ENCODE measurements around the gene MED9.

The MED9 gene

GRCh38 chr17:17469358-17469757 is 7.4 kb upstream of the MED9 start:
- H3K36me3 ChIP-seq (ENCODE audit: control insufficient read depth in 1 of 2, insufficient read depth in 2 of 2, low read length in 2 of 2), result no peaks in the 10 kb centered on the region
- H2AK5ac ChIP-seq (ENCODE audit: low read length), result no peak overlapping the region
- no peak overlapping the region for H3K14ac ChIP-seq (ENCODE audit: low read length)
- no peak overlapping the region for H3K27ac ChIP-seq (ENCODE audit: low read depth, low read length)
- H2BK120ac ChIP-seq (ENCODE audit: insufficient read depth, low read length, poor library complexity), result no peak overlapping the region
- DNase-seq, result no peak
- no peak overlapping the region for H3K9ac ChIP-seq (ENCODE audit: low read length)
- H3K4ac ChIP-seq (ENCODE audit: low read depth, low read length), result no peak overlapping the region
- no peaks in the 10 kb centered on the region for H3K4me1 ChIP-seq (ENCODE audit: control insufficient read depth in 1 of 2, insufficient read depth in 2 of 2, low read length in 2 of 2)
- no peak overlapping the region for H4K12ac ChIP-seq (ENCODE audit: low read depth, low read length)
- H3K18ac ChIP-seq (ENCODE audit: low read length), result no peak overlapping the region
- WGBS (ENCODE audit: extremely low coverage, insufficient coverage, insufficient read length), result no CpG with 5 or more reads among the region's 4 CpGs
- H3K9me3 ChIP-seq (ENCODE audit: insufficient read depth, low read depth, low read length), result peaks cover 2% of the 10 kb centered on the region
- H2BK5ac ChIP-seq (ENCODE audit: low read depth, low read length, poor library complexity), result no peak overlapping the region
- H3K27me3 ChIP-seq (ENCODE audit: insufficient read depth, low read length), result no peaks in the 10 kb centered on the region
- no peak overlapping the region for H2AFZ ChIP-seq (ENCODE audit: insufficient read depth, low read length, poor library complexity)
- H2BK12ac ChIP-seq (ENCODE audit: low read length), result no peak overlapping the region
- no peak overlapping the region for H3K4me2 ChIP-seq (ENCODE audit: low read length)
- no peaks in the 10 kb centered on the region for H3K79me1 ChIP-seq (ENCODE audit: low read length)
- no peak overlapping the region for H3K4me3 ChIP-seq (ENCODE audit: low read depth, low read length)
- H3K23ac ChIP-seq (ENCODE audit: low read length), result no peak overlapping the region
- H4K91ac ChIP-seq (ENCODE audit: low read depth, low read length), result no peak overlapping the region
- no peak overlapping the region for H4K8ac ChIP-seq (ENCODE audit: low read depth, low read length)
- H3K79me2 ChIP-seq (ENCODE audit: control insufficient read depth, insufficient read depth, low read length, poor library complexity), result no peaks in the 10 kb centered on the region

- H3K79me2 ChIP-seq (ENCODE audit: control insufficient read depth, insufficient read depth, low read length, poor library complexity), result no peaks in the 10 kb centered on the region
- H3K23ac ChIP-seq (ENCODE audit: low read length), result no peak overlapping the region
- H3K4me3 ChIP-seq (ENCODE audit: low read depth, low read length), result no peak overlapping the region
- no peak overlapping the region for H3K14ac ChIP-seq (ENCODE audit: low read length)
- no peak overlapping the region for H2AK5ac ChIP-seq (ENCODE audit: low read length)
- H3K4ac ChIP-seq (ENCODE audit: low read depth, low read length), result no peak overlapping the region
- no peak overlapping the region for H2BK12ac ChIP-seq (ENCODE audit: low read length)
- no peaks in the 10 kb centered on the region for H3K4me1 ChIP-seq (ENCODE audit: control insufficient read depth in 1 of 2, insufficient read depth in 2 of 2, low read length in 2 of 2)
- no CpG with 5 or more reads among the region's 3 CpGs for WGBS (ENCODE audit: extremely low coverage, insufficient coverage, insufficient read length)
- H2BK5ac ChIP-seq (ENCODE audit: low read depth, low read length, poor library complexity), result no peak overlapping the region
- H3K27me3 ChIP-seq (ENCODE audit: insufficient read depth, low read length), result no peaks in the 10 kb centered on the region
- no peak overlapping the region for H3K4me2 ChIP-seq (ENCODE audit: low read length)
- no peak overlapping the region for H2BK120ac ChIP-seq (ENCODE audit: insufficient read depth, low read length, poor library complexity)
- peaks cover 2% of the 10 kb centered on the region for H3K9me3 ChIP-seq (ENCODE audit: insufficient read depth, low read depth, low read length)
- no peak overlapping the region for H3K9ac ChIP-seq (ENCODE audit: low read length)
- DNase-seq, result no peak
- H4K12ac ChIP-seq (ENCODE audit: low read depth, low read length), result no peak overlapping the region
- H2AFZ ChIP-seq (ENCODE audit: insufficient read depth, low read length, poor library complexity), result no peak overlapping the region
- no peaks in the 10 kb centered on the region for H3K36me3 ChIP-seq (ENCODE audit: control insufficient read depth in 1 of 2, insufficient read depth in 2 of 2, low read length in 2 of 2)
- no peak overlapping the region for H3K18ac ChIP-seq (ENCODE audit: low read length)
- no peak overlapping the region for H3K27ac ChIP-seq (ENCODE audit: low read depth, low read length)
- H4K8ac ChIP-seq (ENCODE audit: low read depth, low read length), result no peak overlapping the region
- no peak overlapping the region for H4K91ac ChIP-seq (ENCODE audit: low read depth, low read length)
- H3K79me1 ChIP-seq (ENCODE audit: low read length), result no peaks in the 10 kb centered on the region
Observed at GRCh38 chr17:17469996-17470395, 6.8 kb upstream of the MED9 start.

- Histone ChIP-seq H3K23ac (ENCODE audit: low read length) (no peak overlapping the region), H3K4me3 (ENCODE audit: low read depth, low read length) (no peak overlapping the region), H3K36me3 (ENCODE audit: control insufficient read depth in 1 of 2, insufficient read depth in 2 of 2, low read length in 2 of 2) (no peaks in the 10 kb centered on the region), H2BK12ac (ENCODE audit: low read length) (no peak overlapping the region), H3K4ac (ENCODE audit: low read depth, low read length) (no peak overlapping the region), H4K8ac (ENCODE audit: low read depth, low read length) (no peak overlapping the region), H2AK5ac (ENCODE audit: low read length) (no peak overlapping the region), H3K14ac (ENCODE audit: low read length) (no peak overlapping the region), H3K27me3 (ENCODE audit: insufficient read depth, low read length) (no peaks in the 10 kb centered on the region), H3K4me1 (ENCODE audit: control insufficient read depth in 1 of 2, insufficient read depth in 2 of 2, low read length in 2 of 2) (peaks cover under 1% of the 10 kb centered on the region in 2 experiments), H2BK5ac (ENCODE audit: low read depth, low read length, poor library complexity) (no peak overlapping the region), H3K9ac (ENCODE audit: low read length) (no peak overlapping the region), H4K12ac (ENCODE audit: low read depth, low read length) (no peak overlapping the region), H4K91ac (ENCODE audit: low read depth, low read length) (no peak overlapping the region), H2AFZ (ENCODE audit: insufficient read depth, low read length, poor library complexity) (no peak overlapping the region), H3K27ac (ENCODE audit: low read depth, low read length) (no peak overlapping the region), H3K18ac (ENCODE audit: low read length) (no peak overlapping the region), H3K79me2 (ENCODE audit: control insufficient read depth, insufficient read depth, low read length, poor library complexity) (peaks cover 3% of the 10 kb centered on the region), H3K9me3 (ENCODE audit: insufficient read depth, low read depth, low read length) (peaks cover 4% of the 10 kb centered on the region), H3K4me2 (ENCODE audit: low read length) (no peak overlapping the region), H3K79me1 (ENCODE audit: low read length) (peaks cover 4% of the 10 kb centered on the region), H2BK120ac (ENCODE audit: insufficient read depth, low read length, poor library complexity) (no peak overlapping the region)
- no CpG with 5 or more reads among the region's 8 CpGs for WGBS (ENCODE audit: extremely low coverage, insufficient coverage, insufficient read length)
- no peak for DNase-seq
Observed at GRCh38 chr17:17472333-17472920, 4.4 kb upstream of the MED9 start.

- Histone ChIP-seq H3K79me2 (ENCODE audit: control insufficient read depth, insufficient read depth, low read length, poor library complexity) (peaks cover 3% of the 10 kb centered on the region), H4K91ac (ENCODE audit: low read depth, low read length) (no peak overlapping the region), H2BK5ac (ENCODE audit: low read depth, low read length, poor library complexity) (no peak overlapping the region), H3K4me2 (ENCODE audit: low read length) (no peak overlapping the region), H2BK12ac (ENCODE audit: low read length) (no peak overlapping the region), H3K9me3 (ENCODE audit: insufficient read depth, low read depth, low read length) (peaks cover 4% of the 10 kb centered on the region), H3K18ac (ENCODE audit: low read length) (no peak overlapping the region), H3K27ac (ENCODE audit: low read depth, low read length) (no peak overlapping the region), H2AK5ac (ENCODE audit: low read length) (no peak overlapping the region), H3K4me3 (ENCODE audit: low read depth, low read length) (no peak overlapping the region), H3K4ac (ENCODE audit: low read depth, low read length) (no peak overlapping the region), H4K12ac (ENCODE audit: low read depth, low read length) (no peak overlapping the region), H4K8ac (ENCODE audit: low read depth, low read length) (no peak overlapping the region), H3K4me1 (ENCODE audit: control insufficient read depth in 1 of 2, insufficient read depth in 2 of 2, low read length in 2 of 2) (peaks cover 2 to 3% of the 10 kb centered on the region in 2 experiments), H3K27me3 (ENCODE audit: insufficient read depth, low read length) (no peaks in the 10 kb centered on the region), H3K36me3 (ENCODE audit: control insufficient read depth in 1 of 2, insufficient read depth in 2 of 2, low read length in 2 of 2) (no peaks in the 10 kb centered on the region), H2BK120ac (ENCODE audit: insufficient read depth, low read length, poor library complexity) (no peak overlapping the region), H3K14ac (ENCODE audit: low read length) (no peak overlapping the region), H3K9ac (ENCODE audit: low read length) (no peak overlapping the region), H2AFZ (ENCODE audit: insufficient read depth, low read length, poor library complexity) (no peak overlapping the region), H3K79me1 (ENCODE audit: low read length) (peaks cover 4% of the 10 kb centered on the region), H3K23ac (ENCODE audit: low read length) (no peak overlapping the region)
- no peak for DNase-seq
- WGBS (ENCODE audit: extremely low coverage, insufficient coverage, insufficient read length), result no CpG with 5 or more reads among the region's 7 CpGs
Observed at GRCh38 chr17:17474341-17474740, 2.5 kb upstream of the MED9 start.

Measured in trophoblast cell (in vitro differentiated cells and primary cell).